ENCODE data around the gene GP1BA. TPM values are rescaled to one million over a fixed set of nuclear protein-coding genes. Genes with fewer than 3 reads are reported as not detected.

The GP1BA gene
- polyA plus RNA-seq, 1 donor from 2014 or later: not detected

- Histone ChIP-seq H4K20me1 (ENCODE audit: insufficient read depth) (no peaks in the 10 kb centered on the region), H3K4me3 (ENCODE audit: low read length) (no peak overlapping the region), H2AFZ (ENCODE audit: low read depth, low read length) (no peak overlapping the region), H3K9me2 (ENCODE audit: insufficient read depth, low read length) (no peaks in the 10 kb centered on the region), H3K36me3 (ENCODE audit: insufficient read depth, low read length) (no peaks in the 10 kb centered on the region), H3K27me3 (ENCODE audit: insufficient read depth, low read depth, low read length) (no peaks in the 10 kb centered on the region), H3K79me2 (replicated peaks; ENCODE audit: insufficient read depth, low read length) (no peaks in the 10 kb centered on the region), H3K4me2 (ENCODE audit: low read length) (no peak overlapping the region), H3K27ac (ENCODE audit: low read length) (no peak overlapping the region), H3F3A (ENCODE audit: insufficient read depth, low read length, poor library complexity, severe bottlenecking) (no peaks in the 10 kb centered on the region), H3K9ac (ENCODE audit: low read length) (no peak overlapping the region), H3K9me3 (ENCODE audit: low read length) (no peaks in the 10 kb centered on the region)
- TF ChIP-seq CTCF (IDR thresholded peaks at IDR 0.05; ENCODE audit: poor library complexity, severe bottlenecking): no peak
- no peak for TF ChIP-seq REST (IDR thresholded peaks at IDR 0.05; ENCODE audit: borderline replicate concordance)
- TF ChIP-seq MXI1 (conservative IDR thresholded peaks at IDR 0.05; ENCODE audit: poor library complexity, severe bottlenecking): no peak
- TF ChIP-seq EP300 (conservative IDR thresholded peaks at IDR 0.05; ENCODE audit: poor library complexity, severe bottlenecking): no peak
- TF ChIP-seq RAD21 (conservative IDR thresholded peaks at IDR 0.05): no peak
- TF ChIP-seq SMC3 (conservative IDR thresholded peaks at IDR 0.05; ENCODE audit: poor library complexity): no peak
- no peak for TF ChIP-seq POLR2AphosphoS5 (IDR thresholded peaks at IDR 0.05)
- no peak for TF ChIP-seq EZH2 (IDR thresholded peaks at IDR 0.05; ENCODE audit: borderline replicate concordance, insufficient read depth, low read length, poor library complexity, severe bottlenecking)
- TF ChIP-seq TAF1 (IDR thresholded peaks at IDR 0.05; ENCODE audit: low read depth): no peak
Observed at GRCh38 chr17:4900231-4901107, 31.6 kb upstream of the GP1BA start.

GRCh38 chr17:4901108-4901647 is 30.9 kb upstream of the GP1BA start:
- Histone ChIP-seq H3K4me3 (ENCODE audit: low read length) (no peak overlapping the region), H3K36me3 (ENCODE audit: insufficient read depth, low read length) (no peaks in the 10 kb centered on the region), H3K9me3 (ENCODE audit: low read length) (no peaks in the 10 kb centered on the region), H3F3A (ENCODE audit: insufficient read depth, low read length, poor library complexity, severe bottlenecking) (no peaks in the 10 kb centered on the region), H3K79me2 (replicated peaks; ENCODE audit: insufficient read depth, low read length) (no peaks in the 10 kb centered on the region), H3K27ac (ENCODE audit: low read length) (no peak overlapping the region), H3K9me2 (ENCODE audit: insufficient read depth, low read length) (no peaks in the 10 kb centered on the region), H3K27me3 (ENCODE audit: insufficient read depth, low read depth, low read length) (no peaks in the 10 kb centered on the region), H2AFZ (ENCODE audit: low read depth, low read length) (no peak overlapping the region), H3K4me2 (ENCODE audit: low read length) (no peak overlapping the region), H4K20me1 (ENCODE audit: insufficient read depth) (no peaks in the 10 kb centered on the region), H3K9ac (ENCODE audit: low read length) (no peak overlapping the region)
- TF ChIP-seq TAF1 (IDR thresholded peaks at IDR 0.05; ENCODE audit: low read depth): no peak
- TF ChIP-seq SMC3 (conservative IDR thresholded peaks at IDR 0.05; ENCODE audit: poor library complexity): no peak
- no peak for TF ChIP-seq REST (IDR thresholded peaks at IDR 0.05; ENCODE audit: borderline replicate concordance)
